Activated B cell treated with CpG ODN at 0.5 μM for 24 hours (primary cell): ENCODE data around the gene NCK1. TPM values are rescaled to one million over a fixed set of nuclear protein-coding genes. Genes with fewer than 3 reads are reported as not detected.
"Not testable (repeated sequence)": the region's sequence is repeated elsewhere in the genome, so short reads cannot be mapped to it uniquely, and the experiment has no call there.

Source experiments
- ATAC-seq: fragments of 200-7000 bp; cut with Tn5 transposase; one replicate; pipeline ENCODE4 v1.10.0; 2021; ENCODE audit warnings: low read depth, mild to moderate bottlenecking, moderate library complexity
- CTCF ChIA-PET: fragments of 350-600 bp; sonication (Branson Sonifier 250); formaldehyde crosslinking; loops from one replicate; lab custom pipeline; 2021; ENCODE audit warnings: antibody characterized with exemption; lab: Charles Lee
- POLR2A ChIA-PET: fragments of 350-600 bp; sonication (Branson Sonifier 250); formaldehyde crosslinking; loops from one replicate; lab custom pipeline; 2021; ENCODE audit warnings: antibody characterized with exemption; lab: Charles Lee
- DNase-seq: peaks from one replicate; pipeline ENCODE4 v3.0.0; 2022
- H3K27ac Mint-ChIP-seq: one replicate; pipeline ENCODE4 v1.8.0; 2020; ENCODE audit warnings: mixed read lengths
- H3K27me3 Mint-ChIP-seq: one replicate; pipeline ENCODE4 v1.8.0; 2021; ENCODE audit warnings: mixed read lengths
- H3K36me3 Mint-ChIP-seq: one replicate; pipeline ENCODE4 v1.8.0; 2021; ENCODE audit warnings: low read depth, mixed read lengths
- H3K4me1 Mint-ChIP-seq: one replicate; pipeline ENCODE4 v1.8.0; 2021; ENCODE audit warnings: mixed read lengths
- H3K4me3 Mint-ChIP-seq: one replicate; pipeline ENCODE4 v1.8.0; 2020; ENCODE audit warnings: mild to moderate bottlenecking, mixed read lengths
- H3K9me3 Mint-ChIP-seq: one replicate; pipeline ENCODE4 v1.8.0; 2020; ENCODE audit warnings: mixed read lengths
- CTCF ChIP-seq: fragments of 200-600 bp; IDR thresholded peaks from one replicate; pipeline ENCODE4 v1.8.0; 2022; ENCODE audit warnings: antibody characterized with exemption, mild to moderate bottlenecking
- intact Hi-C: fragments of 100-400 bp; cut with micrococcal nuclease; formaldehyde crosslinking; loops from one replicate; pipeline ENCODE4 v1.15.1; 2024
- total RNA-seq: library from RNA; stranded (reverse); gene quantifications from 2 replicates; pipeline ENCODE4 v1.2.3, GENCODE V29; 2022

NCK1 gene
- total RNA-seq, 1 donor from 2014 or later, result 29.7 TPM

DNA sequence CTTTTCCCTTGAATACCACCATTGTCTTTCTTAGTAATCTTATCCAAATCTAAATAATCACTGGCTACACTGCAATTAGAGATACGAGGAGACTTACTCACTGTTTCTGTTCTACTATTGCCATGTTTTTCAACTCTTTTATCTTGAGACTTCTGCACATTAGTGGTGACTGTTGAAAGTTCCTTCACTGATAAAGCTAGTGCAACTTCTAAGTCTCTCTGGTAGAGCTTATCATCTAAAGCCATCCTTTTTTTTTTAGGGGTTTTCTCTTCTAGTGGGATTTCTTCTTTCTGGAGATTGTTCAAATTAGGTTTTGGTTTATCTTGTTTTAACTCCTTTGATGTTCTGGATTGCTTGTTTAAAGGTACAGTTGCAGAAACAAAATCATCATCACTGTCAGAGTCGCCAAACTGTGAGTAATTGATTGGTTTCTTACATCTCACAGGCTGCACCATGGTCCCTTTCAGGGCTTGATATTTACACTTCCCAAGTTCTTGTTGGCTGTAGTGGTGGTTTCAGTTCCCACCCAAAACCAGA lies 37.7 kb downstream of the NCK1 start:
- ChIA-PET CTCF (interaction anchor here (0.9 kb wide), 1 partner anchor 101 kb away, joined by 3 read pairs; no protein-coding TSS in a partner anchor), POLR2A (no interaction called here)
- DNase-seq (no peak), ATAC-seq (no peak)
- intact Hi-C loops, result loop anchor here (1.0 to 5.0 kb wide), 4 partner anchors 9 to 38 kb away; partner anchors contain the start of gene NCK1
- H3K9me3 Mint-ChIP-seq, result peaks cover 6% of the 10 kb centered on the region
- peaks cover 31% of the 10 kb centered on the region for H3K36me3 Mint-ChIP-seq
- H3K4me3 Mint-ChIP-seq, result peak overlapping the region; percentile 29
- TF ChIP-seq CTCF, result no peak
- no peaks in the 10 kb centered on the region for H3K27me3 Mint-ChIP-seq
- H3K4me1 Mint-ChIP-seq, result peaks cover 65% of the 10 kb centered on the region
- H3K27ac Mint-ChIP-seq, result peak overlapping the region; percentile 6

- H3K27me3 Mint-ChIP-seq, CTCF ChIA-PET, DNase-seq, POLR2A ChIA-PET, H3K9me3 Mint-ChIP-seq: not testable (repeated sequence)
- Mint-ChIP-seq H3K4me3 (peak overlapping the region; percentile 39), H3K27ac (peak overlapping the region; percentile 62), H3K36me3 (peaks cover 37% of the 10 kb centered on the region), H3K4me1 (peaks cover 65% of the 10 kb centered on the region)
- intact Hi-C loops, result loop anchor here (1.0 to 5.0 kb wide), 3 partner anchors 8 to 38 kb away; partner anchors contain the start of gene NCK1
- ATAC-seq, result peak; percentile 25
Measured at GRCh38 chr3:136900694-136901093, 38.7 kb downstream of the NCK1 start.

DNA sequence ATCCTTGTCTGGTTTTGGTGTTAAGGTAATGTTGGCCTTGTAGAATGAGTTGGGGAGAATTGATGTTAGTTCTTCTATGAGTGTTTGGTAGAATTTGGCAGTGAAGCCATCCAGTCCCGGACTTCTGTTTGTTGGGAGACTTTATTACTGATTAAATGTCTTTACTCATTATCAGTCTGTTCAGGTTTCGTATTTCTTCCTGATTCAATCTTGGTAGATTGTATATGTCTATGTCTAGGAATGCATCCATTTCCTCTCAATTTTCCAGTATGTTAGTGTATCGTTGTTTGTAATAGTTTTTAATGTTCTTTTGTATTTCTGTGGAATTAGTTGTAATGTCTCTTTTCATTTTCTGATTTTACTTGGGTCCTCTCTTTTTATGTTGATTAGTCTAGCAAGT lies 39.4 kb downstream of the NCK1 start:
- Mint-ChIP-seq H3K36me3 (peaks cover 38% of the 10 kb centered on the region), H3K4me1 (peaks cover 66% of the 10 kb centered on the region)

DNA sequence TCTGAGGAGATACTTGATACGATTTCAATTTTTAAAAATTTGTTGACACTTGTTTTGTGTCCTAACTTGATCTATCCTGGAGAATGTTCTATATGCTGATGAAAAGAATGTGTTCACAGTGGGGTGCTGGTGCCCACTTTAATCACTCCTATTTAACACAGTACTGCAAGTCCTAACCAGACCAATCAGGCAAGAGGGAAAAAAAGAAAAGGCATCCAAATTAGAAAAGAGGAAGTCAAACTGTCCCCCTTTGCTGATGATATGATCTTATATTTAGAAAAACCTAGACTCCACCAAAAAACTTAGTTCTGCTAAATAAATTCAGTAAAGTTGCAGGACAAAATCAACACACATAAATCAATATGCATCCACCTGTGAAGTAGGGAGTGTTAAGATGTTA lies 40.5 kb downstream of the NCK1 start:
- Mint-ChIP-seq H3K36me3 (peaks cover 33% of the 10 kb centered on the region), H3K27ac (peak overlapping the region; percentile 37), H3K4me1 (peaks cover 67% of the 10 kb centered on the region), H3K4me3 (peak overlapping the region; percentile 44)
- H3K9me3 Mint-ChIP-seq, CTCF ChIA-PET, H3K27me3 Mint-ChIP-seq, DNase-seq, ATAC-seq: not testable (repeated sequence)
- POLR2A ChIA-PET, result interaction anchor here (0.8 to 1.0 kb wide), 2 partner anchors 10 to 36 kb away, joined by 3 to 9 read pairs; no protein-coding TSS in a partner anchor
- intact Hi-C loops, result loop anchor here (5.0 kb wide), 1 partner anchor 40 kb away; the partner anchor contains the start of gene NCK1

More for the DNA sequence above, 39.4 kb downstream of the NCK1 start:
- TF ChIP-seq CTCF, result no peak
- ATAC-seq (no peak), DNase-seq (no peak)
- CTCF ChIA-PET, result no interaction called here
- Mint-ChIP-seq H3K27ac (peak overlapping the region; percentile 62), H3K27me3 (no peaks in the 10 kb centered on the region), H3K9me3 (peaks cover 6% of the 10 kb centered on the region), H3K4me3 (no peak overlapping the region)
- intact Hi-C loops, result loop anchor here (2.0 to 5.0 kb wide), 2 partner anchors 17 to 39 kb away; partner anchors contain the start of gene NCK1
- POLR2A ChIA-PET, result interaction anchor here (0.6 to 1.0 kb wide), 2 partner anchors 9 to 704 kb away, joined by 3 to 4 read pairs; no protein-coding TSS in a partner anchor

DNA sequence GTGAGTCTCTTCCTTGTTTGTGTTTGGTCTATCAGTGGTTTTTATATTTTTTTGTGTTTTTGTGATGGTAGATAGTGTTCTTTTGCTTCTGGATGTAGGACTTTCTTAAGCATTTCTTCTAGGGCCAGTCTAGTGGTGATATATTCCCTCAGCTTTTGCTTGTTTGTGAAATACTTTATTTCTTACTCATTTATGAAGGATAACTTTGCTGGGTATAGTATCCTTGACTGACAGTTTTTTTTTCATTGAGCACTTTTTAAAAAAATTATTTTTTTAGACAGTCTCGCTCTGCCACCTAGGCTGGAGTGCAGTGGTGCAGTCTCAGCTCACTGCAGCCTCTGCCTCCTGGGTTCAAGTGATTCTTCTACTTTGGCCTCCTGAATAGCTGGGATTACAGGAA lies 41.9 kb downstream of the NCK1 start:
- TF ChIP-seq CTCF, result no peak
- ATAC-seq, result no peak
- no peak for DNase-seq
- CTCF ChIA-PET, result no interaction called here
- Mint-ChIP-seq H3K9me3 (peaks cover 6% of the 10 kb centered on the region), H3K27ac (no peak overlapping the region), H3K4me3 (no peak overlapping the region), H3K27me3 (no peaks in the 10 kb centered on the region), H3K4me1 (peaks cover 72% of the 10 kb centered on the region), H3K36me3 (peaks cover 28% of the 10 kb centered on the region)
- intact Hi-C loops, result loop anchor here (5.0 kb wide), 1 partner anchor 42 kb away; the partner anchor contains the start of gene NCK1
- POLR2A ChIA-PET, result no interaction called here

- Mint-ChIP-seq H3K4me1 (peaks cover 73% of the 10 kb centered on the region), H3K27ac (no peak overlapping the region), H3K36me3 (peaks cover 23% of the 10 kb centered on the region), H3K4me3 (no peak overlapping the region), H3K27me3 (no peaks in the 10 kb centered on the region), H3K9me3 (peaks cover 6% of the 10 kb centered on the region)
- DNase-seq (no peak), ATAC-seq (no peak)
- CTCF ChIA-PET, result no interaction called here
- POLR2A ChIA-PET, result no interaction called here
- intact Hi-C loops, result loop anchor here (5.0 kb wide), 1 partner anchor 42 kb away; the partner anchor contains the start of gene NCK1
- no peak for TF ChIP-seq CTCF
Measured at GRCh38 chr3:136904746-136905145, 42.7 kb downstream of the NCK1 start.
